Breast epithelium (tissue), 3 donors: ENCODE data around the gene TDRD1.
"Not testable (repeated sequence)": the region's sequence is repeated elsewhere in the genome, so short reads cannot be mapped to it uniquely, and the experiment has no call there.

Source experiments
- POLR2A ChIP-seq: fragments of 450-650 bp; IDR thresholded peaks from one replicate; pipeline ENCODE4 v1.6.1; 2016; ENCODE audit warnings: antibody characterized with exemption, mild to moderate bottlenecking, moderate library complexity
- POLR2AphosphoS5 ChIP-seq, 3 donors: sonication (generic); formaldehyde crosslinking; IDR thresholded peaks; one replicate each; pipeline ENCODE4 v1.6.1; 2017; ENCODE audit warnings: antibody characterized with exemption in 3 of 3

- TF ChIP-seq POLR2A; POLR2AphosphoS5 (IDR thresholded peaks at IDR 0.05): not testable (repeated sequence)
These were observed 38.3 kb upstream of the TDRD1 start for GRCh38 chr10:114140827-114141226.
